Heart left ventricle (tissue), 16 donors: Measurements from ENCODE around the gene SYNGR1. TPM values are rescaled to one million over a fixed set of nuclear protein-coding genes. Genes with fewer than 3 reads are reported as not detected.

Source experiments
- ATAC-seq, 4 donors: fragments of 200-7000 bp; cut with Tn5 transposase; one replicate each; pipeline ENCODE4 v1.9.1; 2020 to 2022; ENCODE audit warnings: moderate library complexity in 4 of 4, mild to moderate bottlenecking in 3 of 4, moderate number of reproducible peaks in 1 of 4
- DNase-seq, 5 donors: peaks; one replicate each; pipeline ENCODE4 v3.0.0-alpha.2; 2020
- H3K27ac ChIP-seq, 12 donors: fragments of 200-600 bp; sonication (generic) in 4 of 12; one replicate each; pipeline versions ENCODE4 v1.5.0 to v1.8.0; 2016 to 2022; ENCODE audit warnings: mild to moderate bottlenecking in 2 of 12
- H3K27me3 ChIP-seq, 9 donors: fragments of 200-600 bp; sonication (generic) in 2 of 9; one replicate each; pipeline versions ENCODE4 v1.5.1 to v1.8.0; 2016 to 2022; ENCODE audit warnings: mild to moderate bottlenecking in 3 of 9
- H3K36me3 ChIP-seq, 9 donors: fragments of 200-600 bp; sonication (generic) in 2 of 9; one replicate each; pipeline versions ENCODE4 v1.5.0 to v1.8.0; 2018 to 2022; ENCODE audit warnings: mild to moderate bottlenecking in 2 of 9
- H3K4me1 ChIP-seq, 12 donors: fragments of 200-600 bp; sonication (generic) in 4 of 12; one replicate each; pipeline versions ENCODE4 v1.5.0 to v1.8.0; 2016 to 2022; ENCODE audit warnings: mild to moderate bottlenecking in 3 of 12
- H3K4me3 ChIP-seq, 12 donors: fragments of 200-600 bp; sonication (generic) in 4 of 12; one replicate each; pipeline versions ENCODE4 v1.5.0 to v1.8.0; 2017 to 2022; ENCODE audit warnings: mild to moderate bottlenecking in 9 of 12, moderate library complexity in 4 of 12
- H3K9me3 ChIP-seq, 12 donors: fragments of 200-600 bp; sonication (generic) in 4 of 12; one replicate each; pipeline versions ENCODE4 v1.5.0 to v1.8.0; 2016 to 2022; ENCODE audit warnings: mild to moderate bottlenecking in 1 of 12
- CTCF ChIP-seq, 12 donors: fragments of 200-600 bp; sonication (generic) in 4 of 12; IDR thresholded peaks; one replicate each; pipeline versions ENCODE4 v1.5.0 to v1.8.0; 2018 to 2022; ENCODE audit warnings: antibody characterized with exemption in 12 of 12, mild to moderate bottlenecking in 5 of 12
- POLR2A ChIP-seq, 2 donors: fragments of 450-650 bp; IDR thresholded peaks; one replicate each; pipeline ENCODE4 v1.6.1; 2017; ENCODE audit warnings: antibody characterized with exemption in 2 of 2, mild to moderate bottlenecking in 2 of 2, moderate library complexity in 2 of 2
- WGBS, 4 donors: extraction: QIAGEN DNeasy Blood & Tissue Kit in 2 of 4; methylation state at CpG; one replicate each; pipeline versions ENCODE4 v1.1.5 to v1.1.7; 2013 to 2018; 5-methylcytosine and 5-hydroxymethylcytosine counted together
- intact Hi-C, 10 donors: fragments of 100-400 bp; cut with DNase I; formaldehyde crosslinking; loops; one replicate each; pipeline versions ENCODE4 v1.11.1 to v1.14.2; 2022
- polyA plus RNA-seq, 2 donors: library from polyadenylated mRNA; stranded (reverse); fragments of 200-250 nt; gene quantifications; one replicate each; pipeline ENCODE4 v1.2.3, GENCODE V29; 2013
- total RNA-seq, 9 donors: library from RNA; depleted of rRNA in 2 of 9; stranded (reverse); fragments of >200 nt in 2 of 9; fragmentation: NEBNext Ultra II Directional in 3 of 9; extraction: Animal tissue kit (Norgen Biotek cat#: 25700) in 3 of 9; gene quantifications; one replicate each; pipeline versions ENCODE4 v1.1.0 to v1.2.4, GENCODE V29; 2016 to 2023
- donor health status: ischemic (EF 13 %, LVEDD 7.1; RV severe dilation, severe dysfunction).
- donor health status: healthy with polysubstance abuse.
- donor health status: DM: no; HTN: yes; CAD: no.
- donor health status: DM: no; HTN: no; CAD: no.
- donor health status: ischemic (EF 25% LVEDD 6.9; RV normal size, moderate dysfunction).
- donor health status: ischemic (EF 25% LVEDD 5.7; RV mildly dilated, moderate dysfunction).
- donor health status: healthy.
- donor health status: DM: yes; HTN: yes; CAD: no.
- donor health status: ischemic (EF 35%, LVEDD 5.7; RV mildly dilated, moderate dysfunction).
- donor health status: nonischemic (EF 11% LVEDD 7.7; RV severe dilation, severe dysfunction).
- donor health status: DM: yes; HTN: yes; CAD: no.
- donor health status: PGD.
- donor health status: ischemic (EF 29% LVEDD 5.4; RV normal size, mild dysfunction).
- donor health status: nonischemic (EF 23%, LVEDD 6.1; RV moderate dilation, normal function).

Gene SYNGR1
- total and polyA plus RNA-seq, 11 donors: 20.0 to 49.9 (median 39.3) TPM

GRCh38 chr22:39433476-39434242, 83.9 kb downstream of the SYNGR1 start:
- H3K27ac ChIP-seq: peak overlapping the region in 9 of 12 donors; percentile 16 to 93 (median 66)
- peaks cover 4 to 50% (median 37%) of the 10 kb centered on the region in 12 donors for H3K4me1 ChIP-seq
- ATAC-seq: no peak
- intact Hi-C loops: loop anchor here in 1 of 10 donors (10.0 kb wide), 1 partner anchor 71 kb away; the partner anchor contains the start of gene MIEF1
- 85 to 91% (median 90%) methylated on average over 28 to 31 of the region's 31 CpGs for WGBS, 4 donors
- DNase-seq: peak in 1 of 5 donors; percentile 13
- H3K36me3 ChIP-seq: peaks cover 0 to 47% (median 29%) of the 10 kb centered on the region in 9 donors
- H3K9me3 ChIP-seq: no peaks in the 10 kb centered on the region
- H3K27me3 ChIP-seq: no peaks in the 10 kb centered on the region
- TF ChIP-seq CTCF (IDR thresholded peaks at IDR 0.05): no peak
- no peak for TF ChIP-seq POLR2A (IDR thresholded peaks at IDR 0.05)
- H3K4me3 ChIP-seq: no peak overlapping the region

DNA sequence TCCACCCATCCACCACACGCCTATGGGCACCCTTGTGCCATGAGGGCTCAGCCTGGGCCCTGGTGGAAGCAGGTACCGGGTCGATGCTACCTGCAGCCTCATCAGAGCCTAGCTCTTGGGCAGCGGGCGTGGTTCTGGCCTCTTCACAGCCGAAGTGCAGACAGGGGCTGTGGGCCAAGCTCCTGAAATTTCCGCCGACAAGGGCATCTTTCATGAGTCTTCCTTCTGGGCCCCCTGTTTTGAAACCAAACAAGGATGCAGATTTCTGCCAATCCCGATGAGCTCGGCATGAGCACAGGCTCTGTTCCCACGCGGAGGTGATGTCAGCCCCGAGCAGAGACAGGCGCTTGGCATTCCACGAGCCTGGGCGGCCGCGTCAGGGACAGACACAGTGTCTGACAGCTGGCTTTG, 84.5 kb downstream of the SYNGR1 start:
- ATAC-seq: peak; percentile 30 to 74 (median 54)
- TF ChIP-seq CTCF (IDR thresholded peaks at IDR 0.05): no peak
- TF ChIP-seq POLR2A (IDR thresholded peaks at IDR 0.05): no peak
- Histone ChIP-seq H3K9me3 (no peaks in the 10 kb centered on the region), H3K27me3 (no peaks in the 10 kb centered on the region), H3K36me3 (peaks cover 0 to 42% (median 23%) of the 10 kb centered on the region in 9 donors), H3K4me1 (peaks cover 4 to 50% (median 37%) of the 10 kb centered on the region in 12 donors), H3K4me3 (no peak overlapping the region), H3K27ac (peak overlapping the region in 9 of 12 donors; percentile 16 to 91 (median 66))
- intact Hi-C loops: loop anchor here in 1 of 10 donors (10.0 kb wide), 1 partner anchor 71 kb away; the partner anchor contains the start of gene MIEF1
- DNase-seq: peak in 3 of 5 donors; percentile 50 to 73 (median 61)
- 65 to 80% (median 73%) methylated on average over 17 to 18 of the region's 18 CpGs for WGBS, 4 donors

DNA sequence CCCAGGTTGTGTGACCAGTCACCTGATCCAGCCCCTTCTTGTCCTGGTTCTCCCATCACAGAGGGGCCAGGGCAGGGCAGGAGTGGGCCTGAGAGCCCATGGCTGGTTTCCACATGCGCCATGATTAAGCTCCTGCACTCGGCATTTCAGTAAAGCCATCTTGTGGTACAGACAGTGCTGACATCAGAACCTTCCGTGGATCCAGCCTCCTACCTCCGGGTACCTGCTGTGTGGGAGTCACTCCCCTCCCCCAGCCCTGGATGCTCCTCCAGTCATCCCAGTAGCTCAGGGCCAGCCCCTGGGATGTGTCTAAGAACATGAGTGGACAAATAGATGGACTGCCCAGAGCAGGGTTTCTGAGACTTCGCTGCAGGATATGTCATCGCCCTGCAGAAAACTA, 84.9 kb downstream of the SYNGR1 start:
- no peak for TF ChIP-seq CTCF (IDR thresholded peaks at IDR 0.05)
- no peak for TF ChIP-seq POLR2A (IDR thresholded peaks at IDR 0.05)
- H3K27ac ChIP-seq: peak overlapping the region in 8 of 12 donors; percentile 25 to 91 (median 68)
- peaks cover 0 to 37% (median 18%) of the 10 kb centered on the region in 9 donors for H3K36me3 ChIP-seq
- intact Hi-C loops: loop anchor here in 1 of 10 donors (10.0 kb wide), 1 partner anchor 70 kb away; the partner anchor contains the start of gene MIEF1
- H3K27me3 ChIP-seq: no peaks in the 10 kb centered on the region
- DNase-seq: no peak
- peak in 1 of 4 donors; percentile 1 for ATAC-seq
- peaks cover 4 to 52% (median 37%) of the 10 kb centered on the region in 12 donors for H3K4me1 ChIP-seq
- no peak overlapping the region for H3K4me3 ChIP-seq
- WGBS, 4 donors: 71 to 84% (median 79%) methylated on average over 6 of the region's 6 CpGs
- H3K9me3 ChIP-seq: no peaks in the 10 kb centered on the region

Other genes starting within 250 kb of the SYNGR1 start
- gene CBX7, start 197.3 kb upstream of the SYNGR1 start, total RNA-seq: 100 to 1,000 TPM in 1 of 9 donors, 10 to 100 TPM in 8; 48.3 to 187 (median 75.0) TPM
- 10 to 100 TPM; 50.1 to 60.4 TPM for gene CBX7, start 197.3 kb upstream of the SYNGR1 start, polyA plus RNA-seq
- 10 to 100 TPM; 15.2 to 43.7 (median 21.8) TPM for gene PDGFB, start 105.0 kb upstream of the SYNGR1 start, total RNA-seq
- gene PDGFB, start 105.0 kb upstream of the SYNGR1 start, polyA plus RNA-seq: 10 to 100 TPM in 1 of 2 donors, 1 to 10 TPM in 1; 9.0 to 21.3 TPM
- gene RPL3, start 30.4 kb upstream of the SYNGR1 start, total RNA-seq: 100 to 1,000 TPM; 237 to 911 (median 336) TPM
- gene RPL3, start 30.4 kb upstream of the SYNGR1 start, polyA plus RNA-seq: 1,000 to 10,000 TPM in 1 of 2 donors, 100 to 1,000 TPM in 1; 329 to 1,765 TPM
- 10 to 100 TPM; 14.5 to 21.7 (median 17.4) TPM for gene TAB1, start 49.8 kb downstream of the SYNGR1 start, total RNA-seq
- gene TAB1, start 49.8 kb downstream of the SYNGR1 start, polyA plus RNA-seq: 10 to 100 TPM; 17.8 to 18.1 TPM
- 1 to 10 TPM; 3.4 to 9.9 (median 4.7) TPM for gene MGAT3, start 107.0 kb downstream of the SYNGR1 start, total RNA-seq
- gene MGAT3, start 107.0 kb downstream of the SYNGR1 start, polyA plus RNA-seq: 1 to 10 TPM; 2.2 to 2.6 TPM
- 10 to 100 TPM; 15.4 to 25.2 (median 18.7) TPM for gene MIEF1, start 152.3 kb downstream of the SYNGR1 start, total RNA-seq
- gene MIEF1, start 152.3 kb downstream of the SYNGR1 start, polyA plus RNA-seq: 10 to 100 TPM in 1 of 2 donors, 1 to 10 TPM in 1; 6.5 to 22.3 TPM
- gene ATF4, start 170.6 kb downstream of the SYNGR1 start, total RNA-seq: 100 to 1,000 TPM; 117 to 322 (median 168) TPM
- gene ATF4, start 170.6 kb downstream of the SYNGR1 start, polyA plus RNA-seq: 100 to 1,000 TPM; 378 to 458 TPM
- 100 to 1,000 TPM in 2 of 9 donors, 10 to 100 TPM in 7; 33.2 to 108 (median 44.5) TPM for gene RPS19BP1, start 182.8 kb downstream of the SYNGR1 start, total RNA-seq
- 100 to 1,000 TPM; 154 to 220 TPM for gene RPS19BP1, start 182.8 kb downstream of the SYNGR1 start, polyA plus RNA-seq
- gene CACNA1I, start 220.8 kb downstream of the SYNGR1 start, total RNA-seq: under 1 TPM in 3 of 9 donors, not detected in 6; 0.02 to 0.07 (median 0.04) TPM
- gene CACNA1I, start 220.8 kb downstream of the SYNGR1 start, polyA plus RNA-seq: under 1 TPM; 0.01 to 0.04 TPM